HCEC 1CT (cell line): ENCODE results near the gene PTPN5.

Experiments used
- DNase-seq: peaks from one replicate; pipeline ENCODE4 v3.0.0-alpha.2; 2017

PTPN5 gene

GRCh38 chr11:18772211-18772610, 19.4 kb downstream of the PTPN5 start:
- DNase-seq: no peak

DNA sequence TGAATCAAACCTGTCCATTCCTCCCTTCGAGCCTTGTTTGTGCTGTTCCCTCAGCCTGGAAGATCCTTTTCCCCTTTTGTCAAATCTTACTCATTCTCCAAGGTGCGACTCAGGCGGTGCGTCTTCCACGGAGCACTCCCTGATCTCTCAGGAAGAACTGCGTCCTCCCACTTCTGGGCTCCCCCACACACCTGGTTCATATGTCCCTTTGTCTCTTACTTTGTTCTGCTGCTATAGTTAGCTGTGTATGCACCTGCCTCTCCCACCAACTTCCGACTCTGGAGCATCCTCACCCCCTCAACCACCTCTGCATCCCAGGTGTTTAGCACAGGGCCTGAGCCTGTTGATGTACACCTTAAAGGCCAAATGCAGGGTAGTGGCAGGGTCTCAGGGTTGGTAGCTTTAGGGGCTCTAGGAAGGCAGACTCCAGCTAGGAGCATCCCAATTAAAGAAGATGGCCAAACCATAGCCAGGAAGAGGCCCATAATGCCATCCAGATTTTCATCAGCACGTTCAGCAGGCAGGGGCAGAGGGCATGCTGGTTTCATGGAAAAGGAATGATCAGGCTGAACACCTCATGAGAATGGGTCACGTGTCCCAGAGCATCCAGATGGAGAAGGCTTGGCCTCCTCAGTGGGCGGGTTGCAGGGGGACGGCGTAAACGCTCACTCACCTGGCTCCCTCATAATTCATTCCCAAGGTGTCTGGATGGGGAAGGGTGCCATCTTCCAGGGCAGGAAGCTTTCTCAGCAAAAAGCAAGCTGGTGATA, 20.1 kb downstream of the PTPN5 start:
- DNase-seq: peak; percentile 39

DNA sequence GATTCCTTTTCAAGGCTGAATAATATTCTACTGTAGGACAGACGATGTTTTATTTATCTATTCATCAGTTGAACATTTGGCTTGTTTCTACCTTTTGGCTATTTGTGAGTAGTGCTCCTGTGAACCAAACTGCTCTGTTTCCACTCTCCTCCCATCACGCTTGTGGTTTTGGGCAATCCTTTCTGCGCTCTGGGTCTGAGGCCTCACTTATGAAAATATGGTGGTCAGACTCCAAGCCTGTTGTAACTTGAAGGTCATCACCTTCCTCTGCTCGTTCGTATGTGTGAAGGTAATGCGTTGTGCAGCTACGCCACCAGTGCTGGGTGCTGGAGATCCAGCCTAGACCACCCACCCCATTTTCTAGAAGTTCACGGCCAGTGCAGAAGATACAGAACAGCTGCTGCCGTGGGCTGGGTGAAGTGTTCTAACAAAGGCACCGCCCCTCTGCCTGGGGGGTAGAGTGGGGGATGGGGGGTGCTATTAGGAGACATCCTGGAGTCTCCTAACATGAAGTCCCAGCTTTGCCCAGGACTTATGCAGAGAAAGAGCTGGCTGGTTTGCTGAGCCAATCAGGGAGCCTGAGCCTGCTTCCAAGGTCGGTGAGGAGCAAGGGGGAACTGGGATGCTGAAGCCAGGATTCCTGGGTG, 21.0 kb downstream of the PTPN5 start:
- no peak for DNase-seq

DNA sequence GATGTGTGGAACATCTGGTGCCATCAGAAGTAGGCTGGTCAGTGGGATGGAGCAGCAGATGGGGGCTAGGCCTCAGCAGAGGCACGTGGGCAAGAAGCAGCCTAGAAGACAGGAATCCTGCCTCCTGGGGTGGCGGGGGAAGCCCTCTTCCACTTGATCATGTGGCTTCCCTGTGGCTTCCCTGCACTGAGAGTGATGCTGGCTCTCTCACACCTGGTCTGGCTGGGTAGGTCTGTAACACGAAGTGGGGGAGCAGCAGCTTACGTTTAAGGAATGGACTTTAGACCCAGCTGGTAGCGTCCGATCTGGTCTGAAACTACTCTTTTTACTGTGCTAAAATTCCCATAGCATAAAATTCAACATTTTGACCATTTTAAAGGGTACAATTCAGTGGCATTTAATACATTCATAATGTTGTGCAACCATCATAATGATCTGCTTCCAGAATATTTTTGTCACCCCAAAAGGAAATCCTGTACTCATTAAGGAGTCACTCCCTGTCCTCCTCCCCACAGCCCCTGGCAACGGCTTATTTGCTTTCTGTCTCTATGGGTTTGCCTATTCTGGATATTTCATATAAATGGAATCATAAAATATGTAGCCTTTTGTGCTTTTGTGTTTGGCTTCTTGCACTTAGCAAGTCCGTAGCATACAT, 21.7 kb downstream of the PTPN5 start:
- DNase-seq: no peak

- DNase-seq: no peak
These were observed 22.6 kb downstream of the PTPN5 start for GRCh38 chr11:18768978-18769377.

DNA sequence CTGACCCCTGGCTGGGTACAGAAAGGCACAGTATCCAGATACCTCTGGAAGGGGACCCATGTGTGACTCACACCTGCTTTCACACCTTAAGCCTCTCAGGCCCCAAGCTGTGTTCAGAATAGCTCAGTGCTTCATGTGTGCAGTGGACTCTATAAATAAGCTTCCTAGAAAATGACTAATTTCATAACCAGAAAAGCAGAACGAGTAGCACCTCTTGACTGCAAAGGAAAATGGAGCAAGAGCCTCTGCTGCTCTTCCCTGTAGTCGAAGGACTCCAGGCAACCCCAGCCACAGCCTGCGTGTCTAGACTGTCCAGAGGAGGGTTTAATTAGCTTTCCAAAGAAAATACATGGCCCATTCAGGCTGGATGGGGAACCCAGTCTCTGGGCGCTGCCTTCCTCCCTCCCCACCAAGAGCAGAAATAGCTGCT, 23.1 kb downstream of the PTPN5 start:
- DNase-seq: no peak

DNA sequence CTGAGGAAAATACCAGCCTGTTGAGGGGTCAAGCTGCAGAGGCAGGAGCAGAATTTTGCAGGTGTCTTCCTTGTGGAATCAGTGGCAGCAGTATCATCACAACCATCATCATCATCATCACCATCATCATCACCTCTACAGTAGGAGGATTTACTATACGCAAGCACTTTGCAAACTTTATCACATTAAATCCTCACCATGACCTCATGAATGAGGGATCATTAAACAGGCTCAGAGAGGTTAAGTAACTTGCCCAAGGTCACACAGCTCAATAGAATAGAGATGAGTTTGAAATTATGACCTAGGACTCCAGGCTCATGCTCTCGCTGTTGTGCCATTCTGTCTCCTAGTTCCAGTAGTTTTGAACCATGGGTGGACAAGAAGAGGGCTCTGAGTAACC, 25.6 kb downstream of the PTPN5 start:
- DNase-seq: no peak

DNA sequence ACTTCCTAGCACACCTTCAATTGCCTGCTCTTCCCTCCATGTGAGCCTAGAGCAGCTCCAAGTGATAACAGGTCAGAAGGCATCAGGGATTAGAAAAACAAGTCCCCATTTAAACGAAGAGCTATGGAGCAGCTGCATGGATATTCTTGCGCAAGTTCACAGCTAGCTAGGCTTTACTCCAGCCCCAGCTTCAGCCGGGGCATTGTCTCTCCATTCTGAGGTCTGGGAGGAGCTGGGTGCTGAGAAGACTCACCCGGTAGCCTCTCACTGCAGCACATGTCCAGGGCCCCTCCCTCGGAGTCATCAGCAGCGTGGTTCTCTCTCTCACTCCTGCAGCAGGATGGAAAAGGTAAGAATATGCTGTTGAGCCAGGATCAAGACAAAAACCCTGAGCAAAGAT, 26.0 kb downstream of the PTPN5 start:
- peak; percentile 24 for DNase-seq

- DNase-seq: no peak
These were observed 29.9 kb downstream of the PTPN5 start for GRCh38 chr11:18761741-18762140.

- no peak for DNase-seq
These were observed 30.5 kb downstream of the PTPN5 start for GRCh38 chr11:18761144-18761543.

DNA sequence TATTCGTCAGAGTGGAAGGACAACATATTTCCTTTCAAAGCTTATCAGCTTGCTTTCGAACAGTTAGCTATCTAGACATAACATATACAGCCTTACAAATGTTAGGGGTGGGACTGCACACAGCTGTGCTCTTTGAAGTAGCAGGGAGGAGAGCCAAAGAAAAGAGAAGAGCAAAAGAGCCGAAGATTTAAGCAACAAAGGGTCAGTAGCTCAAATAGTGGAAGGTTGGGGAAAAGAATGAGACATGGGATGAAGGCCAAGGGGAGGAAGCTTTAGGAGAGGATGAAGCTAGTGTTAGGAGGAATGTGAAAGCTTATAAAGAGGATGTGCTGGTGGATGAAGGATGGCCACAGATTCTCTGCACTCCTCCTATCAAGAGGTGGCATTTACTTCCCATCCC, 33.8 kb downstream of the PTPN5 start:
- DNase-seq: no peak

GRCh38 chr11:18756889-18757288, 34.7 kb downstream of the PTPN5 start:
- no peak for DNase-seq

DNA sequence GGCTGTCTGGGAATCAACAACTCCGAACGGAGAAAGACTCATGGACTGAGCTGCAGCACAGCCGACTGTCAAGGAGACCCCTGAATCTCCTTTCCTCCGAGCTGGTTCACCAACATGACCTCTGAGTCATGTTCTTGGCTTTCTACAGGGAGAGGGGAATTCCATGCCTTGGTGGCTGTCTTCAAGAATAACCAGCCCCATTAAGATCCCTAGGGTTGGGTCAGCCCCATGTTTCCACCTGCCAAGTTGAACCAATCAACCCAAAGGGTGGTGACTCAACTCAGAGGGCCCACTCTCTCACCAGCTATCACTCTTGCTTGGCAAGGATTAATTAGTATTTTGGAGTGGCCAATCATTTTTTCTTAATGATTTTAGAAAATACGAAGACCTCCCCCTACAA, 37.3 kb downstream of the PTPN5 start:
- DNase-seq: no peak

DNA sequence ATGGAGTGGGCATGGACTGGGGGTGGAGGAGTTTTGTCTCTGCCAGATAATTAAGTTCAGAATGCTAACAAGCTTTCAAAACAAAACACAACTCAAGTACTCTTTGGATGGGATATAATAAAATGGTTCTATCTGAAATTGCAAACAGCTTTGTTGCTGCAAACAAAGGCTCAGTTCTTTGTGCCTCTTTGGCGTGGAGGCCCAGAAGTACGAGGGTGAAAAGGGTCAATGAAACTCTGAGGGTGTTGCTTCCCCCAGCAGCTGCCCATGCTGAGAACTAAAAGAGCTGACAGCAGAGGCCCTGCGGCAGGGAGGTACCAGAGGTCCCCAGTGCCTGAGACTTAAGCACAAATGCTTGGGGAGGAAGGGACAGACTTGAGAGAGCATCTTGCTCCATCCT, 39.1 kb downstream of the PTPN5 start:
- DNase-seq: no peak

DNA sequence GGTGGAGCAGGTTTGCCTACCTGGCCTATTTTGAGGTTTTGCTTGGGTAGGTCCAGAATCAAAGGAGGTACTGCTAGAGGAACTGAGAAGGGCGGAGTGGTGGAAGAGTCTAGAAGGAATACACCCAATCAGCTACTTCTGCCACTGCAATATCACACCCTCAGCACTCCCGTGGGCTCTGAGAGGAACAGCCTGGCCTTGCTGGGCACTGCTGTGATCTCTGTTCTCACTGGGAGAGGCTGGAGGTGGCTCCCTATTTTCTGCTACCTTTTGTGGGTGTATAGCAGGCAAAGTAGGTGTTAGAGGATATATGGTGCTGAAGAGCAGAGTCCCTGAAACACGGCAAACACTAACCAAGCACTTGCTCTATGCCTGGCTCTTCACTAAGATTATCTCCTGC, 40.7 kb downstream of the PTPN5 start:
- DNase-seq: no peak

DNA sequence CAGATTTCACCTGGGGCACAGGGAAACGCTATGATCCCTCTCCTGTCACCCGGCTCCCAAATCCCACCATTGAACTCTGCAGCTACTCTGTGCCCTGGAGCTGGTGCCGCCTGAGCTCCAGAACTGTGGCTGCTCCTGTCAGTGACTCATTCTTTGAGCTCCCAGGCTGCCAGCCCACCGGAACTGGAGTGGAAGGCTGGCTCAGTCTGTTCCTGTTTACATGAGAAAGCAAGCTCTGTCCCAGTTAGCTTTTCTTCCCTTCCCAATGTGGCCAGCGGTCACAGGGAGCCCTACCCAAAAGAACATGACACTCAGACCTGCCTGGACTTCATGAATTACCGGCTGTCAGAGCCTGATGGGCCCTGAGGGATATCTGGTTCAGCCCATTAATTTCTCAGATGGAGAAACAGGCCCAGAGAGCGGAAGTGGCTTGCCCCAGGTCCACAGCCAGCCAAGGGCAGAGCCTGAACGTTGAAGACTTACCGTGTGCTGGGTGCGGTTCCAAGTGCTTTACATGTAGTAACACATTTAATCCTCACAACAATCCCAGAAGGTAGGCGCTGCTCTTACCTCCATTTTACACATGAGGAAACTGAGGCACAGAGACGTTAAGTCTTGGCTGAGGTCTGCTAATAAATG, 41.8 kb downstream of the PTPN5 start:
- peak; percentile 61 for DNase-seq

- DNase-seq: no peak
These were observed 42.7 kb downstream of the PTPN5 start for GRCh38 chr11:18748766-18749365.

GRCh38 chr11:18745251-18745650, 46.3 kb downstream of the PTPN5 start:
- no peak for DNase-seq

- no peak for DNase-seq
These were observed 47.6 kb downstream of the PTPN5 start for GRCh38 chr11:18743900-18744514.

DNA sequence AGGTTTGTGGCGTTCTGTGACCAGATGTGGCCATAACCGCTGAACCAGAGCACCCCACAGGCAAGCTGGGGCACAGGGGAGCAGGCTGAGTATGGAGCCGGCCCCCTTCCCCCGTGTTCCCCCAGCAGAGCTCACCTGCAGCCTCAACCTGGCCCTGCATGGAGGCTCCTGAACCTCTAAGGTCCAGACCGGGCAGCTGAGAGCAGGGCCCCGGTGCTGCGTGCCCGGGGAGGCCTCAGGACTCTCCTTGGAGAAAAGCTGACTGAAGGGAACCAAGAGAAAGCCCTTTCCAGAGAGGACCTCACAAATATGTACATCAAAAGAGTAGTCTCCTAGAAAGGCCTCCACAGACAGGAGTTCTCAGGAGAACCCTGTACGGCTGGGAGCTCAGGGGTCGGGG, 48.2 kb downstream of the PTPN5 start:
- no peak for DNase-seq

GRCh38 chr11:18741783-18742182, 49.8 kb downstream of the PTPN5 start:
- DNase-seq: no peak

DNA sequence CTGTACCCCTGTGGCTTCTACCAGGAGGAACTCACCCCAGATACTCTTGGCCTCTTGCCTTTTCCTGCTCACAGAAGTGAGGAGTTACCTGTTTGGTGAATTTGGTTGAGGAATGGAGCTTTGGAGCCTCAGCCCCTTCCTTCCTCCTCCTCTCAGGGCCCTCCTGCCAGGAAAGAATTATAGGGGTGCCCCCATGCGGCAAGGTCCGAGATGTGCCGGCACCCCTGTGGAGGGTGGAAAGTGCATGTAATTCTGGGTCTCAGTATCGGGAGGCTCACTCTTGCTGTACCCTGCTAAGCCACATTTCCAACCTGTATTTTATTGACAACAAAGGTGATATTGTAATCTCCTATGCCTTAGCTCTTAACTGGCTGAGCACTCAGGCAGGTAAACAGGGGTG, 51.9 kb downstream of the PTPN5 start:
- no peak for DNase-seq

DNA sequence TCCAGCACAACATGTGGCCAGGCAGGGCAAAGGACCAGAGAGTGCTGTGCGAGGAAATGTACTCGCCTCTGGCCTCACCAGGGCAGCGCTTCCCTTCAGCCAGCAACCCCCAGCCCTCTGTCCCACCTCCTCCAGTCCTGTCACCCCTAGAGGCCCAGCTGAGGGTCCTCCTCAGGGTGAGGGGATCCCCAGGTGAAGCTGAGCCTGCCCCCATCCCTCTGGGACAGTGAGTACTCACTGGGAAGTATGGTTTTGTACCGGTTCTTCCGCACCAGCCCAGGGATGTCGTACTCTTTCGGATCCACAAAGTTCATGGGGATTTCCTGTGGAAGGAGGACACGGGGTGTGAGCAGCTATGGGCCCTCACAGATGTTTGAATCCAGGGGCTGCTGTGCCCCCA, 54.0 kb downstream of the PTPN5 start:
- no peak for DNase-seq
